Body of pancreas (tissue), 4 donors: ENCODE results near the gene NUDT14. TPM values are rescaled to one million over a fixed set of nuclear protein-coding genes. Genes with fewer than 3 reads are reported as not detected.

Experiments
- ATAC-seq: fragments of 150-250 bp; one replicate; pipeline ENCODE4 v1.9.1; 2016
- DNase-seq, 4 donors: peaks; one replicate each; pipeline ENCODE4 v3.0.0-alpha.2; 2019
- H3K27ac ChIP-seq, 4 donors: fragments of 200-600 bp; sonication (generic); 1 replicate in 3 of 4; 2 replicates in 1 of 4; pipeline versions ENCODE4 v1.5.1 to v1.6.1; 2016 to 2019; ENCODE audit warnings: mild to moderate bottlenecking in 1 of 4, mixed read lengths in 1 of 4, moderate library complexity in 1 of 4
- H3K27me3 ChIP-seq, 2 donors: fragments of 200-600 bp; sonication (generic); one replicate each; pipeline ENCODE4 v1.6.0; 2016; ENCODE audit warnings: mild to moderate bottlenecking in 1 of 2
- H3K36me3 ChIP-seq, 2 donors: fragments of 200-600 bp; sonication (generic); replicated peaks in 1 of 2; 2 replicates each; pipeline ENCODE4 v1.5.1; 2016; ENCODE audit warnings: low read depth in 2 of 2; ENCODE audit not compliant: insufficient read depth in 1 of 2
- H3K4me1 ChIP-seq: fragments of 200-600 bp; sonication (generic); one replicate; pipeline ENCODE4 v1.6.0; 2016
- H3K4me3 ChIP-seq, 2 donors: fragments of 200-600 bp; sonication (generic); 1 replicate in 1 of 2; 2 replicates in 1 of 2; pipeline ENCODE4 v1.5.1; 2016 to 2019
- H3K9me3 ChIP-seq, 3 donors: fragments of 200-600 bp; sonication (generic); 1 replicate in 2 of 3; 2 replicates in 1 of 3; pipeline ENCODE4 v1.5.1; 2016
- CTCF ChIP-seq, 7 experiments: fragments of 450-650 bp in 4 of 7; fragments of 200-600 bp in 3 of 7; sonication (generic) in 3 of 7; IDR thresholded peaks; one replicate each; pipeline ENCODE4 v1.5.1; 2016 to 2019; ENCODE audit warnings: antibody characterized with exemption in 7 of 7
- POLR2A ChIP-seq, 3 donors: fragments of 450-650 bp; IDR thresholded peaks; one replicate each; pipeline ENCODE4 v1.6.1; 2016; ENCODE audit warnings: antibody characterized with exemption in 3 of 3, mild to moderate bottlenecking in 2 of 3
- WGBS, 2 donors: methylation state at CpG; one replicate each; pipeline ENCODE4 v1.1.5; 2017; 5-methylcytosine and 5-hydroxymethylcytosine counted together
- intact Hi-C: fragments of 100-400 bp; cut with DNase I; formaldehyde crosslinking; loops from one replicate; pipeline ENCODE4 v1.15.1; 2023
- microRNA-seq, 2 donors: library from miRNA; unstranded; fragments of <30 nt; microRNA quantifications; one replicate each; pipeline ENCODE4, GENCODE V29; 2016; ENCODE audit warnings: borderline number of aligned reads in 2 of 2, borderline replicate concordance in 2 of 2
- small RNA-seq: library from RNA; depleted of rRNA; stranded (forward); fragments of <200 nt; gene quantifications from one replicate; pipeline ENCODE3, GENCODE V24; 2016
- total RNA-seq, 2 donors: library from RNA; depleted of rRNA; stranded (reverse); fragments of >200 nt; gene quantifications; one replicate each; pipeline ENCODE4 v1.1.0, GENCODE V29; 2016

Gene NUDT14
- total RNA-seq, 2 donors from 2014 or later, result 28.8 to 66.9 TPM

GRCh38 chr14:105123981-105124765 is 56.9 kb downstream of the NUDT14 start:
- no peak overlapping the region for H3K4me3 ChIP-seq
- DNase-seq (no peak), ATAC-seq (no peak)
- TF ChIP-seq POLR2A (IDR thresholded peaks at IDR 0.05) (no peak), CTCF (IDR thresholded peaks at IDR 0.05) (no peak)
- 63 to 65% methylated on average over 11 to 17 of the region's 17 CpGs for WGBS, 2 donors
- peaks cover 8% of the 10 kb centered on the region for H3K4me1 ChIP-seq
- intact Hi-C loops, result no loop called here
- H3K9me3 ChIP-seq, result peaks cover 0 to 5% (median 0%) of the 10 kb centered on the region in 3 donors
- H3K27me3 ChIP-seq, result no peaks in the 10 kb centered on the region
- no peaks in the 10 kb centered on the region for H3K36me3 ChIP-seq
- H3K27ac ChIP-seq, result no peak overlapping the region

- Histone ChIP-seq H3K36me3 (no peaks in the 10 kb centered on the region), H3K27me3 (no peaks in the 10 kb centered on the region), H3K9me3 (peaks cover 0 to 5% (median 0%) of the 10 kb centered on the region in 3 donors), H3K4me3 (no peak overlapping the region), H3K4me1 (peaks cover 10% of the 10 kb centered on the region), H3K27ac (no peak overlapping the region)
- TF ChIP-seq POLR2A (IDR thresholded peaks at IDR 0.05), result no peak
- no peak for TF ChIP-seq CTCF (IDR thresholded peaks at IDR 0.05)
- no peak for ATAC-seq
- WGBS, 2 donors, result 84 to 89% methylated on average over 5 of the region's 5 CpGs
- intact Hi-C loops, result no loop called here
- DNase-seq, result no peak
Measured at GRCh38 chr14:105123064-105123665, 57.9 kb downstream of the NUDT14 start.

Small RNAs within 50 kb of the gene (microRNA-seq; reads per million reads assigned to microRNA genes)
- 0 reads per million in 2 donors for gene MIR6765

Small RNAs within 50 kb of the gene (small RNA-seq; reads per million reads assigned to genes)
- not detected for gene MIR6765

Other genes starting within 250 kb of the NUDT14 start
- gene AHNAK2, start 202.9 kb downstream of the NUDT14 start, total RNA-seq, result 1 to 10 TPM; 3.6 to 5.2 TPM
- 10 to 100 TPM in 1 of 2 donors, 1 to 10 TPM in 1; 8.6 to 21.1 TPM for gene CLBA1, start 195.5 kb downstream of the NUDT14 start, total RNA-seq
- gene CDCA4, start 160.2 kb downstream of the NUDT14 start, total RNA-seq, result 1 to 10 TPM; 2.6 to 4.7 TPM
- gene GPR132, start 115.9 kb downstream of the NUDT14 start, total RNA-seq, result 1 to 10 TPM in 1 of 2 donors, not detected in 1; 1.0 TPM
- gene JAG2, start 12.5 kb downstream of the NUDT14 start, total RNA-seq, result 10 to 100 TPM; 13.5 to 36.3 TPM
- 10 to 100 TPM; 13.0 to 22.4 TPM for gene BTBD6, start 67.2 kb upstream of the NUDT14 start, total RNA-seq
- 10 to 100 TPM; 54.5 to 86.7 TPM for gene BRF1, start 119.7 kb upstream of the NUDT14 start, total RNA-seq
- gene PACS2, start 133.4 kb upstream of the NUDT14 start, total RNA-seq, result 100 to 1,000 TPM in 1 of 2 donors, 10 to 100 TPM in 1; 56.6 to 102 TPM
- under 1 TPM in 1 of 2 donors, not detected in 1; 0.33 TPM for gene TEX22, start 217.2 kb upstream of the NUDT14 start, total RNA-seq
- gene MTA1, start 238.5 kb upstream of the NUDT14 start, total RNA-seq, result 10 to 100 TPM; 69.8 to 92.6 TPM